ENCODE measurements around the gene APMAP. TPM values are rescaled to one million over a fixed set of nuclear protein-coding genes. Genes with fewer than 3 reads are reported as not detected.

APMAP gene
- total RNA-seq, 2 experiments from 2014 or later = 9.5 to 11.3 TPM

GRCh38 chr20:24981790-24982189 lies 10.8 kb downstream of the APMAP start:
- H3K4me1 ChIP-seq (ENCODE audit: insufficient read depth, low read length) = peaks cover 26% of the 10 kb centered on the region
- ChIA-PET CTCF (no interaction called here), POLR2A (no interaction called here)
- Mint-ChIP-seq H3K9me3 (peaks cover under 1% of the 10 kb centered on the region), H3K27me3 (no peaks in the 10 kb centered on the region), H3K27ac (no peak overlapping the region), H3K36me3 (ENCODE audit: low read depth) (peaks cover 84% of the 10 kb centered on the region), H3K4me3 (no peak overlapping the region), H3K4me1 (ENCODE audit: low read depth) (peaks cover 61% of the 10 kb centered on the region)
- TF ChIP-seq CTCF (IDR thresholded peaks at IDR 0.05) = no peak
- DNase-seq (peak in 4 of 14 experiments; percentile 23 to 68 (median 40)), ATAC-seq (ENCODE audit: poor library complexity) (no peak)
- H3K36me3 ChIP-seq (ENCODE audit: insufficient read depth, low read length) = peaks cover 64% of the 10 kb centered on the region
- no peaks in the 10 kb centered on the region for H3K27me3 ChIP-seq (ENCODE audit: control insufficient read depth in 1 of 2, insufficient read depth in 2 of 2, low read length in 2 of 2)
- no peak overlapping the region for H3K27ac ChIP-seq (ENCODE audit: low read depth in 1 of 2, low read length in 2 of 2)
- no peak overlapping the region for H3K4me3 ChIP-seq (ENCODE audit: low read length)
- peaks cover 0 to 18% of the 10 kb centered on the region in 2 experiments for H3K9me3 ChIP-seq (ENCODE audit: control insufficient read depth in 1 of 2, insufficient read depth in 1 of 2, low read length in 2 of 2)
- intact Hi-C loops (cut with DNase I, micrococcal nuclease) = no loop called here

GRCh38 chr20:24981282-24981681 lies 11.3 kb downstream of the APMAP start:
- Mint-ChIP-seq H3K4me3 (no peak overlapping the region), H3K36me3 (ENCODE audit: low read depth) (peaks cover 89% of the 10 kb centered on the region), H3K4me1 (ENCODE audit: low read depth) (peaks cover 56% of the 10 kb centered on the region), H3K27me3 (no peaks in the 10 kb centered on the region), H3K27ac (no peak overlapping the region), H3K9me3 (peaks cover 2% of the 10 kb centered on the region)
- H3K27me3 ChIP-seq (ENCODE audit: control insufficient read depth in 1 of 2, insufficient read depth in 2 of 2, low read length in 2 of 2) = no peaks in the 10 kb centered on the region
- no peak for ATAC-seq (ENCODE audit: poor library complexity)
- H3K27ac ChIP-seq (ENCODE audit: low read depth in 1 of 2, low read length in 2 of 2) = no peak overlapping the region
- ChIA-PET POLR2A (no interaction called here), CTCF (no interaction called here)
- H3K4me3 ChIP-seq (ENCODE audit: low read length) = no peak overlapping the region
- H3K4me1 ChIP-seq (ENCODE audit: insufficient read depth, low read length) = peaks cover 22% of the 10 kb centered on the region
- H3K9me3 ChIP-seq (ENCODE audit: control insufficient read depth in 1 of 2, insufficient read depth in 1 of 2, low read length in 2 of 2) = peaks cover 0 to 18% of the 10 kb centered on the region in 2 experiments
- no peak for TF ChIP-seq CTCF (IDR thresholded peaks at IDR 0.05)
- H3K36me3 ChIP-seq (ENCODE audit: insufficient read depth, low read length) = peaks cover 69% of the 10 kb centered on the region
- intact Hi-C loops (cut with DNase I, micrococcal nuclease) = no loop called here
- peak in 2 of 14 experiments; percentile 25 for DNase-seq

GRCh38 chr20:24980291-24981053 lies 12.1 kb downstream of the APMAP start:
- ChIA-PET CTCF (no interaction called here), POLR2A (no interaction called here)
- peaks cover 72% of the 10 kb centered on the region for H3K36me3 ChIP-seq (ENCODE audit: insufficient read depth, low read length)
- ATAC-seq (ENCODE audit: poor library complexity) (no peak), DNase-seq (peak in 2 of 14 experiments; percentile 24 to 38)
- no peak overlapping the region for H3K27ac ChIP-seq (ENCODE audit: low read depth in 1 of 2, low read length in 2 of 2)
- TF ChIP-seq CTCF (IDR thresholded peaks at IDR 0.05) = no peak
- Mint-ChIP-seq H3K27ac (no peak overlapping the region), H3K4me3 (no peak overlapping the region), H3K4me1 (ENCODE audit: low read depth) (peaks cover 48% of the 10 kb centered on the region), H3K27me3 (no peaks in the 10 kb centered on the region), H3K9me3 (peaks cover 2% of the 10 kb centered on the region), H3K36me3 (ENCODE audit: low read depth) (peaks cover 97% of the 10 kb centered on the region)
- no peak overlapping the region for H3K4me3 ChIP-seq (ENCODE audit: low read length)
- H3K4me1 ChIP-seq (ENCODE audit: insufficient read depth, low read length) = peaks cover 14% of the 10 kb centered on the region
- no peaks in the 10 kb centered on the region for H3K27me3 ChIP-seq (ENCODE audit: control insufficient read depth in 1 of 2, insufficient read depth in 2 of 2, low read length in 2 of 2)
- H3K9me3 ChIP-seq (ENCODE audit: control insufficient read depth in 1 of 2, insufficient read depth in 1 of 2, low read length in 2 of 2) = peaks cover 0 to 18% of the 10 kb centered on the region in 2 experiments
- intact Hi-C loops (cut with DNase I, micrococcal nuclease) = no loop called here
